Measurements from ENCODE around the gene CDK9. TPM values are rescaled to one million over a fixed set of nuclear protein-coding genes. Genes with fewer than 3 reads are reported as not detected.
A peak's percentile ranks its signal among the peaks of the same experiment; 100 is the strongest.

CDK9 gene
- total RNA-seq, 2 experiments from 2014 or later, result 86.2 to 91.6 TPM

- DNase-seq (peak; percentile 20), ATAC-seq (peak; percentile 47)
- ChIA-PET CTCF (interaction anchor here (1.0 to 2.1 kb wide), 6 partner anchors 9 to 124 kb away, joined by 3 to 6 read pairs (median 4); partner anchors contain the start of genes ST6GALNAC4 and TOR2A), POLR2A (interaction anchor here (1.0 to 4.1 kb wide), 4 partner anchors 10 to 26 kb away, joined by 3 to 28 read pairs (median 4); partner anchors contain the start of gene CDK9)
- Mint-ChIP-seq H3K9me3 (no peaks in the 10 kb centered on the region), H3K4me3 (peak overlapping the region; percentile 54), H3K27me3 (no peaks in the 10 kb centered on the region), H3K4me1 (ENCODE audit: low read depth) (peaks cover 26% of the 10 kb centered on the region), H3K27ac (peak overlapping the region; percentile 81), H3K36me3 (ENCODE audit: low read depth) (peaks cover 5% of the 10 kb centered on the region)
- no peak for TF ChIP-seq CTCF (IDR thresholded peaks at IDR 0.05)
- intact Hi-C loops (cut with micrococcal nuclease), result no loop called here
Observed at GRCh38 chr9:127796852-127797370, 11.1 kb downstream of the CDK9 start.

GRCh38 chr9:127801955-127802575 lies 16.2 kb downstream of the CDK9 start:
- H3K36me3 Mint-ChIP-seq (ENCODE audit: low read depth), result peaks cover 18% of the 10 kb centered on the region
- POLR2A ChIA-PET, result interaction anchor here (0.6 to 1.8 kb wide), 7 partner anchors 10 to 61 kb away, joined by 3 to 7 read pairs (median 4); no protein-coding TSS in a partner anchor
- H3K9me3 Mint-ChIP-seq, result no peaks in the 10 kb centered on the region
- no peaks in the 10 kb centered on the region for H3K27me3 Mint-ChIP-seq
- TF ChIP-seq CTCF (IDR thresholded peaks at IDR 0.05), result no peak
- H3K27ac Mint-ChIP-seq, result peak overlapping the region; percentile 83
- peaks cover 30% of the 10 kb centered on the region for H3K4me1 Mint-ChIP-seq (ENCODE audit: low read depth)
- DNase-seq (no peak), ATAC-seq (no peak)
- intact Hi-C loops (cut with micrococcal nuclease), result loop anchor here (5.0 kb wide), 1 partner anchor 65 kb away; no protein-coding TSS in a partner anchor
- CTCF ChIA-PET, result interaction anchor here (0.9 to 2.8 kb wide), 3 partner anchors 68 to 119 kb away, joined by 3 to 17 read pairs (median 4); no protein-coding TSS in a partner anchor
- peak overlapping the region; percentile 99 for H3K4me3 Mint-ChIP-seq

GRCh38 chr9:127802576-127803443 lies 17.0 kb downstream of the CDK9 start, which contains the start of gene FPGS:
FPGS (plus strand) TSS chr9:127802882; CDS start chr9:127802925, 43 bp downstream.
- Mint-ChIP-seq H3K4me3 (peak within 1 kb of the TSS; percentile 99), H3K27ac (peak within 1 kb of the TSS; percentile 97), H3K4me1 (ENCODE audit: low read depth) (peaks cover 26% of the 10 kb centered on the region), H3K36me3 (ENCODE audit: low read depth) (peaks cover 24% of the 10 kb centered on the region), H3K9me3 (no peaks in the 10 kb centered on the region), H3K27me3 (no peaks in the 10 kb centered on the region)
- CTCF ChIA-PET, result interaction anchor here (0.9 to 2.8 kb wide), 4 partner anchors 67 to 118 kb away, joined by 3 to 17 read pairs (median 4); partner anchors contain the start of gene ST6GALNAC4
- TF ChIP-seq CTCF (IDR thresholded peaks at IDR 0.05), result no peak
- POLR2A ChIA-PET, result interaction anchor here (0.6 to 2.6 kb wide), 15 partner anchors 9 to 126 kb away, joined by 3 to 11 read pairs (median 4); partner anchors contain the start of genes CDK9, PTRH1, SH2D3C and TTC16
- intact Hi-C loops (cut with micrococcal nuclease), result loop anchor here (5.0 kb wide), 1 partner anchor 64 kb away; no protein-coding TSS in a partner anchor
- peak; percentile 87 for ATAC-seq
- DNase-seq, result peak; percentile 92

GRCh38 chr9:127803507-127804352 lies 17.9 kb downstream of the CDK9 start:
- Mint-ChIP-seq H3K4me1 (ENCODE audit: low read depth) (peaks cover 25% of the 10 kb centered on the region), H3K4me3 (peak overlapping the region; percentile 99), H3K9me3 (no peaks in the 10 kb centered on the region), H3K27me3 (no peaks in the 10 kb centered on the region), H3K27ac (peak overlapping the region; percentile 97), H3K36me3 (ENCODE audit: low read depth) (peaks cover 27% of the 10 kb centered on the region)
- intact Hi-C loops (cut with micrococcal nuclease), result loop anchor here (5.0 kb wide), 1 partner anchor 64 kb away; no protein-coding TSS in a partner anchor
- CTCF ChIA-PET, result interaction anchor here (1.2 to 2.4 kb wide), 3 partner anchors 18 to 113 kb away, joined by 4 to 13 read pairs (median 4); partner anchors contain the start of genes CDK9 and ST6GALNAC4
- POLR2A ChIA-PET, result interaction anchor here (0.6 to 2.6 kb wide), 15 partner anchors 10 to 356 kb away, joined by 3 to 11 read pairs (median 4); partner anchors contain the start of genes CDK9, PTRH1, SH2D3C and TTC16
- DNase-seq (peak; percentile 41), ATAC-seq (no peak)
- no peak for TF ChIP-seq CTCF (IDR thresholded peaks at IDR 0.05)
